ENCODE results near the gene AK9. TPM values are rescaled to one million over a fixed set of nuclear protein-coding genes. Genes with fewer than 3 reads are reported as not detected.

AK9 gene
- total RNA-seq, 1 experiment from 2014 or later = 2.3 TPM

GRCh38 chr6:109491207-109491938, 199.6 kb downstream of the AK9 start:
- peak; percentile 46; the same call in 1 of the 2 replicates for ATAC-seq
- TF ChIP-seq, protein P1, sequence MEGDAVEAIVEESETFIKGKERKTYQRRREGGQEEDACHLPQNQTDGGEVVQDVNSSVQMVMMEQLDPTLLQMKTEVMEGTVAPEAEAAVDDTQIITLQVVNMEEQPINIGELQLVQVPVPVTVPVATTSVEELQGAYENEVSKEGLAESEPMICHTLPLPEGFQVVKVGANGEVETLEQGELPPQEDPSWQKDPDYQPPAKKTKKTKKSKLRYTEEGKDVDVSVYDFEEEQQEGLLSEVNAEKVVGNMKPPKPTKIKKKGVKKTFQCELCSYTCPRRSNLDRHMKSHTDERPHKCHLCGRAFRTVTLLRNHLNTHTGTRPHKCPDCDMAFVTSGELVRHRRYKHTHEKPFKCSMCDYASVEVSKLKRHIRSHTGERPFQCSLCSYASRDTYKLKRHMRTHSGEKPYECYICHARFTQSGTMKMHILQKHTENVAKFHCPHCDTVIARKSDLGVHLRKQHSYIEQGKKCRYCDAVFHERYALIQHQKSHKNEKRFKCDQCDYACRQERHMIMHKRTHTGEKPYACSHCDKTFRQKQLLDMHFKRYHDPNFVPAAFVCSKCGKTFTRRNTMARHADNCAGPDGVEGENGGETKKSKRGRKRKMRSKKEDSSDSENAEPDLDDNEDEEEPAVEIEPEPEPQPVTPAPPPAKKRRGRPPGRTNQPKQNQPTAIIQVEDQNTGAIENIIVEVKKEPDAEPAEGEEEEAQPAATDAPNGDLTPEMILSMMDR (IDR thresholded peaks at IDR 0.05) = no peak
- TF ChIP-seq POLR2AphosphoS5 (IDR thresholded peaks at IDR 0.05; ENCODE audit: low read depth, low read length) (no peak), TCF7L2 (IDR thresholded peaks at IDR 0.05; ENCODE audit: low read depth, low read length) (no peak), SIN3A (IDR thresholded peaks at IDR 0.05; ENCODE audit: borderline replicate concordance, insufficient read depth, low read depth, low read length) (no peak), REST (IDR thresholded peaks at IDR 0.05; ENCODE audit: insufficient read depth in 1 of 2, low read depth in 2 of 2, low read length in 1 of 2) (no peak)
- CTCF ChIA-PET = interaction anchor here (0.5 kb wide), 1 partner anchor 496 kb away, joined by 4 read pairs; no protein-coding TSS in a partner anchor
- Histone ChIP-seq H3K27ac (ENCODE audit: low read length) (no peak overlapping the region), H3K4me1 (ENCODE audit: control insufficient read depth, insufficient read depth, low read length) (no peaks in the 10 kb centered on the region), H3K4me3 (ENCODE audit: low read depth in 2 of 2, low read length in 2 of 2) (no peak overlapping the region), H3K27me3 (ENCODE audit: control insufficient read depth, insufficient read depth, low read length) (peaks cover 29% of the 10 kb centered on the region), H3K9me3 (ENCODE audit: control insufficient read depth, insufficient read depth, low read depth, low read length) (no peaks in the 10 kb centered on the region), H3K36me3 (ENCODE audit: control insufficient read depth, insufficient read depth, low read length) (no peaks in the 10 kb centered on the region)
- POLR2A ChIA-PET = interaction anchor here (0.6 kb wide), 1 partner anchor 1383 kb away, joined by 3 read pairs; no protein-coding TSS in a partner anchor
- intact Hi-C loops (cut with micrococcal nuclease; ENCODE audit: unreplicated experiment) = no loop called here
- in situ Hi-C loops (cut with HindIII; ENCODE audit: low pct_unique_long_range_greater_than_20kb, low sequenced_read_pairs) = no loop called here
- BruUV-seq (replicated peaks) = no TSS peak
- no peak for DNase-seq (ENCODE audit: low read depth, low spot score)

- CTCF ChIA-PET = no interaction called here
- intact Hi-C loops (cut with micrococcal nuclease; ENCODE audit: unreplicated experiment) (no loop called here), in situ Hi-C loops (cut with HindIII; ENCODE audit: low pct_unique_long_range_greater_than_20kb, low sequenced_read_pairs) (no loop called here)
- Histone ChIP-seq H3K36me3 (ENCODE audit: control insufficient read depth, insufficient read depth, low read length) (no peaks in the 10 kb centered on the region), H3K9me3 (ENCODE audit: control insufficient read depth, insufficient read depth, low read depth, low read length) (no peaks in the 10 kb centered on the region), H3K27ac (ENCODE audit: low read length) (no peak overlapping the region), H3K27me3 (ENCODE audit: control insufficient read depth, insufficient read depth, low read length) (peaks cover 26% of the 10 kb centered on the region), H3K4me1 (ENCODE audit: control insufficient read depth, insufficient read depth, low read length) (no peaks in the 10 kb centered on the region; the same call in 1 of the 2 replicates), H3K4me3 (ENCODE audit: low read depth in 2 of 2, low read length in 2 of 2) (no peak overlapping the region)
- TF ChIP-seq REST (IDR thresholded peaks at IDR 0.05; ENCODE audit: insufficient read depth in 1 of 2, low read depth in 2 of 2, low read length in 1 of 2) = no peak
- TF ChIP-seq POLR2AphosphoS5 (IDR thresholded peaks at IDR 0.05; ENCODE audit: low read depth, low read length) = no peak
- no peak for TF ChIP-seq TCF7L2 (IDR thresholded peaks at IDR 0.05; ENCODE audit: low read depth, low read length)
- no peak for TF ChIP-seq SIN3A (IDR thresholded peaks at IDR 0.05; ENCODE audit: borderline replicate concordance, insufficient read depth, low read depth, low read length)
- TF ChIP-seq, protein P1 (IDR thresholded peaks at IDR 0.05) = no peak
- BruUV-seq (replicated peaks) = no TSS peak
- DNase-seq (ENCODE audit: low read depth, low spot score) (no peak), ATAC-seq (no peak; the same call in 1 of the 2 replicates)
- POLR2A ChIA-PET = interaction anchor here (0.6 kb wide), 1 partner anchor 1383 kb away, joined by 3 read pairs; no protein-coding TSS in a partner anchor
Measured at GRCh38 chr6:109490713-109491112, 200.3 kb downstream of the AK9 start.
